Measurements from ENCODE around the gene ELF4.

The ELF4 gene

GRCh38 chrX:130114141-130114588 lies 3.9 kb upstream of the ELF4 start:
- DNase-seq = no peak

DNA sequence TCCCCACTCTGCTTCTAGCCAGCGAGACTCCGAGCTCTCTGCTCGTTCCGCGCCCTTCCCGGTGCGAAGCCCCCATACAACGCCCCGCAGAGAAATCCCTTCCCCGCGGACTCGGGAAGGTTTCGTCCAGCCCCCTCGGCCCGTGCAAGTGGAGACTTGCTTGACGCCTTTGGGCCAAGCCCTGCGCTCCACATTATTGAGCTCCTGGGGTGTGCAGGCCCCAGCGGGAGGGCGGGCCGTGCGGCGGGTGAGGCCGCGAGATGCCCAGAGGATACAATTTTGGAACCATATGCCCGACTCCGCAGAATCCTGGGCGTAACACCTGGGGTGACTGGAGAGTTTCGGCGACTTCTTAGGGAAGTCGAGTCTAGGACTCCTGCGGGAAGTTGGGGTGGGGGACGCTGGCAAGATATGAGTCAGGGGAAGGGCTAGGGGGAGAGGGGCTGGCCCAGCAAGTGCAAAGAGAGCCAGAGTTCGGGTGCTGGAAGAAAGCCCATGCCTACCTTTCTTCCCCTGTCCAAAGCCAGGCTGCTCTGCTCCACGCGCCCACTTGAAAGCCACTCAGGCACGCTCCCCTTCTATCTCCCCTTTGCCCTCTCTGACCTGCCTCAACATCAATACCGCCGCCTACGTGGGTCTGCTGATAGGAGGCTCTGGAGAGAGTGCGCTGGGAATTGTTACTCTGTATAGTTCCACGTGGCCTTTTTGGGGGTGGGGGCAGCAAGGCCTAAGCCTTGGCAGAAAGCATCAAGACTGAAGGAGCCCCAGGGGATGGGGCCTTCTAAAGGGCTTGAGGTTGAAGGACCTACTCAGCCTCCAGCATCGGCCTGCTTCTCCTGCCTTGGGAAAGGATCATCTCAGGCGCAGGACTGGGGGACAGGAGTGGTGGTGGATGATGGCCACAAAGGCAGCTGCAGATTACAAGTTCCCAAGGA lies 1.2 kb upstream of the ELF4 start:
- peak; percentile 16 for DNase-seq

- DNase-seq = peak; percentile 17
These were observed 593 bp downstream of the ELF4 start for GRCh38 chrX:130109429-130110378.

GRCh38 chrX:130108647-130109428 lies 1.5 kb downstream of the ELF4 start:
- peak; percentile 12 for DNase-seq

GRCh38 chrX:130106071-130106470 lies 4.2 kb downstream of the ELF4 start:
- no peak for DNase-seq

DNA sequence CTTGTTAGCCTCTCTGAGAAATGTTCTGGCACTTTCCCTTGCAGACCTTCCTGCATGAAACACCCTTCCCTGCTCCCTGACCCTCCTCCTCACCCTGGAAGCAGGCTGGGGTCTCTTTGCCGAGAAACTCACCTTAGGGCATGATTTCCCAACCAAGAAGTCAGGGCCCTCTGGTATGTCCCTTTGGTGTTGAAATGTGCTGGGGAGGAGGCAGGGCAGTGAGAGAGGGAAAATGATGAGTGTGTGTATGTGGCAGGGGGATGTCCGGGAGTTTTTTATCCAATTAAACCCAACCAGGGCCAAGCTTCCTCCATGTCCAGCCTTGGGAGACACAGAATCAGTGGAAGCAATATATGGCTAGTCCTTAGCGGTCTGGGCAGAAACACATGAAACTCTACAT lies 5.1 kb downstream of the ELF4 start:
- DNase-seq = no peak

DNA sequence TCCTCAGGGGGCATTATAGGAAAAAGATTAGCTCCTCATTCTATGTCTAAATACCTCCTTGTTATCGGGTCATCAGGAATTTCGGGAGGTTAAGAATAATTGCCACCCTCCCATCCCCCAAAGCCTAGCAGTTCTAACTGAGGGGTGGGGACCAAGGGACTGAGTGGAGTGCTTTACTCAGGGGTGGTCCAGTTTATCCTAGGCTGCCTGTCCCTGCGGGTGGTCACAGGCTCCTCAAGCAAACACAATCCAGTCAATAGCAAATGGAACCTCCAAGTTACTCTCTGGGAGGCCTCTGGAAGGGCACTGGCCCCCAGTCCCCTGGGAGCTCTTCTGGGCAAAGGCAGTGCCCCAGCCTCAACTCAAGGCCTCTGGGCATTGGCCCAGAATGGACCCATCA lies 6.7 kb downstream of the ELF4 start:
- no peak for DNase-seq

- no peak for DNase-seq
These were observed 10.1 kb downstream of the ELF4 start for GRCh38 chrX:130100180-130100579.

GRCh38 chrX:130098210-130098552 lies 12.1 kb downstream of the ELF4 start:
- no peak for DNase-seq

- peak; percentile 23 for DNase-seq
These were observed 12.6 kb downstream of the ELF4 start for GRCh38 chrX:130097507-130098209.

- DNase-seq = no peak
These were observed 14.9 kb downstream of the ELF4 start for GRCh38 chrX:130095249-130096030.

- no peak for DNase-seq
These were observed 15.6 kb downstream of the ELF4 start for GRCh38 chrX:130094696-130095095.

DNA sequence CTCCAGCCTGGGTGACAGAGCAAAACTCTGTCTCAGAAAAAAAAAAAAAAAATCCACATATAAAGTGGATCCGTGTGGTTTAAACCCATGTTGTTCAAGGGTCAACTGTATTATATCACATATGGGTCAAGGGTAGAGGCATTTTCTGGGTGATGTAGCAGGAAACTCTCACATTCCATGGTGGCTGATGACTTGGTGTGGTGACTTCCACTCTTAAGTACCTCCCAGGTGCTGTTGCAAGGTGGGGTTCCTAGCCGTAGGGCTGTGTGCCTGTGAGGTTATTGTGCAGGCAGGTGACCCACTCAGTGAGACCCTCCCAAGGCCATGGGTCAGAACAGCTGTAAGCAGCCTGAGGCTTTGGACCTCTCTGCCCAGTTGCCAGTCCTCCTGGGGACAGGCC lies 17.0 kb downstream of the ELF4 start:
- no peak for DNase-seq

DNA sequence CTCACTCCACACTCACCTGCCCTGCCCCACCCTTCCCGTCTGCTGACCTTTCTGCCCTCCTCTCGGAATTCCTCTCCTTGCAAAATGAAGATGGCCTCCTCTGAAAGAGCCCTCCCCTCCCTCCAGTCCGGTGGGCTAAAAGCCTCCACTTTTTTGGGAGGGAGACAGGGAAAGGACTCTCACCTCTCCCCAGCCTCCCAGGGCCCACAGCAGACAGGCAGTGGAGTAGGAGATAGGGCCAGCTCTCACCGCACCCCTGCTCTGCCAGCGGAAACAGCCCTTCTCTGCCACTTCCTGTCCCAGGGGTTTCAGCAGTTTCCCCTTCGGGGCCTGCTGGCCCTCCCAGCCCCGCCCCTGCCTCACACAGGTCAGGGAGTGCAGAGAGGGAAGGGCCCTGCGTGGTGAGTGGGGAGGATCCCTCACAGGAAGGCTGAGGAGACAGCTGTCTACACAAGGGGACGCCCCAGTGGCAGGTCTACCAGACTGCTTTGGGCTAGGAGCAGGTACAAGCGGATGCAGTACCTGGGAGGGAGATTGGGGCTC lies 18.2 kb downstream of the ELF4 start:
- DNase-seq = peak; percentile 67

GRCh38 chrX:130090364-130090763 lies 19.9 kb downstream of the ELF4 start:
- DNase-seq = no peak

GRCh38 chrX:130086447-130087206 lies 23.7 kb downstream of the ELF4 start:
- peak; percentile 23 for DNase-seq

DNA sequence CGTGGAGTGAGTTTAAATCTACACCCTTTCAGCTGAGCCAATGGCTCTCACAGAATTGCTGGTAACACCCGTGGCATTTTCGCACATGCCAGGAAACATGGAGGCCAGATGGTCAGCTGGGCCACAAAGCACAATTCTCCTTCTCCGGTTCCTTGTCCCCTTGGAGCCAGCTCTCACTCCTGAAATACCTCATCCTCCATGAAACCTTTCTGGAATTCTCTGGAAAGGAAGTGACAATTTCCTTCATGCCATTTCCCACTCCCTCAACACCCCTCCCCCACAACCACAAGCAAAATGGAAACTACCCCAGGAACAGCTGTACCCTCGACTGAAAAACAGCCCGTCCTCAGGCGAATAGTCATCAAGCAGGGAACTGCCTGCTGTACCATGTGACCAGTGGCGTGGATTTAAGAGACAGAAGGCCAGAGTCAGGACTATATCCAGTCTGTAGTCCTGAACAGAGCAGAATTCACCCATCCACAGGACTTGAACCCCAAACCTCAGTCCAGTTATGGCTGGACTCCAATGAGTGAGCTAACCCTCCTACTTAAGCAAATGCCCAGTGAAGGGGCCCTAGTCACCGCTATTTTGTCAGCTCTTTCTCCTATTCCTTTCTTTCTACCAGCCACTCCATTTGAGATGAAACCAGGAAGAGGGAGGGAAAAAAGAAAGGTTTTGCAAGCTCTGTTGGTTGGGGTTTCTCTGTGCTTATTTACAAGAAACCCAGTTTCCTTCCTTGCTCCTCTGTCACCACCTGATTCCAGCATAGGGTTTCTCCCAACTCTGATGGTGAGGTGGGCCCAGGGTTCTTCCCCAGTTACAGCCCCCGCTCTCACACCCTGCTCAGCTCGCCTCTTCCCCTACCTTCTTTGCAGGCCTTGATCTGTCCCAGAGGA lies 24.5 kb downstream of the ELF4 start:
- no peak for DNase-seq

GRCh38 chrX:130084631-130085237 lies 25.6 kb downstream of the ELF4 start:
- DNase-seq = no peak

Measured in activated gamma-delta T cell (primary cell).